Measurements from ENCODE around the gene SLC25A47.
"Not testable (repeated sequence)": the region's sequence is repeated elsewhere in the genome, so short reads cannot be mapped to it uniquely, and the experiment has no call there.

SLC25A47 gene, protein sequence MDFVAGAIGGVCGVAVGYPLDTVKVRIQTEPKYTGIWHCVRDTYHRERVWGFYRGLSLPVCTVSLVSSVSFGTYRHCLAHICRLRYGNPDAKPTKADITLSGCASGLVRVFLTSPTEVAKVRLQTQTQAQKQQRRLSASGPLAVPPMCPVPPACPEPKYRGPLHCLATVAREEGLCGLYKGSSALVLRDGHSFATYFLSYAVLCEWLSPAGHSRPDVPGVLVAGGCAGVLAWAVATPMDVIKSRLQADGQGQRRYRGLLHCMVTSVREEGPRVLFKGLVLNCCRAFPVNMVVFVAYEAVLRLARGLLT

DNA sequence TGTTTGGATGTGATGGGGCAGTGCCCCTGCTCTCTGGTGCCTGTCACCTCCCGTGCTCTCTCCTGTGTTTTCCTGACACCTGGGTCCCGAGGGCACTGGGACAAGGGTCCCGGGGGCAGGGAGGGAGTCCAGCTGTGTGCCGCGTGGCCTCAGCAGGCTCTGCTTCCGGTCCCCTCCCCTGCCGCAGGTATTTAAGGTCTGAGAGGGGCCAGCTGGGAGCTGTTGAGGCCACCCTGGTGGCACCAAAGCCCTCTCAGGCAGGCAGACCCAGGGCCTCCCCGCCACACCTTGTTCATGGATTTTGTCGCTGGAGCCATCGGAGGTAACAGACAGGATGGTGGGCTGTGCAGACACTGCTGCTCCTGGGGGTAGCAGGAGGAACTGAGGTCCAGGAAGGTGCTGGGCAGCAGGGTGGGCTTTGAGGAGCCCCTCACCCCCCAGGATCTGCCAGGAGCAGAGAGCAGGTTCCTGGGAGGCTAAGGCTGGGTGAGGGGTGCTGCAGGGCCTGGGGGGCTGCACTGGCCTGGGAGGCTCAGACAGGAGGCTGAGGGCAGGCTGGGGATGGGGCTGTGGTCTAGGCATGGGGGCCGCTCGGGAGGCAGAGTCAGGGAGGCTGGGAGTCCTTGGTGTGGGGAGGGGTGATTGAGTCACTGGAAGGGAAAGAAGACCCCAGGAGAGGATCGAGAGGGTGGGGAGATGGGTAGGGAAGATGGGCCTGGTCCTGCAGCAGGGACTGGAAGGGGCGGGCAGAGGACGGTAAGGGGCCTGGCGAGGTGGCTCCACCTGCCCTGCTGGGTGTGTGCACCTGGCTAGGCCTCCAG is at the start of gene SLC25A47:
Gene SLC25A47 (plus strand): TSS at position 219 of the 821 bp plus-strand sequence. CDS start 76 bp downstream, at position 295.
- no peak for DNase-seq

DNA sequence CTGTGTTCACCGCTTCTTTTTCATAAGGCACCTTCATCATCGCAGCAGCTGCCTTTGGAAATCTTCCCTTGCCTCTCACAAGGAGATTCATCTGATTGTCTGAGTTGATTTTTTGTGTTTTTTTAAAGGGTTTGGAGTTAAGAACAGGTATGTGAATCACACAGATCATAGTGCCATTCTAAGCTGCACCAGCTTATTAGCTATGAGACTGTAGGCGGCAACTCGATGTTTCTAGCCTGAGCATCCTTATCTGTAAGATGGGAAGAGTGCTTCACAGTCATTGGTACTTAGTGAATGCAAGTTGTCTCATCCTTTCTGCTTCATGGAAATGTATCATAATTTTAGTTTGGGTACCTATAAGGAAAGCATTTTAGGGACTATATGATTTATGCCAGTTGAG is 48.9 kb upstream of the SLC25A47 start:
- DNase-seq, result no peak

DNA sequence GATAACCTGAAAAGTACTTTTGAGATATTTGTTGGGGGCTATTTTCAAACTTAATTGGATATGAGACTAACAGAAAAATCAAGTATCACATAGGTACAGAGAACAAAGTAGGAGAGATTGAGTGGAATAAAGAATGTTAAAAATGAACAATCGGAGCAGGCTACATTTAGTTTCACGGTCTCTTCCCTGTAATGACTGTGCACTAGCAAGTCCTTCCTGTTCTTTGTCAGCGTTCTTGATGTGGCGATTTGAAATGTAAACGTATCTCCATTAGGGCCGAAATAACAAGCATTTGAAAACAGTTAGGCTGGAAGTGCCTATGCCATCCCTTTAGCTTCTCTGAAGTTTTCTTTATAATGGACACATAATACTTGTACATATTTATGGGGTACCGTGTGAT is 47.9 kb upstream of the SLC25A47 start:
- no peak for DNase-seq

DNA sequence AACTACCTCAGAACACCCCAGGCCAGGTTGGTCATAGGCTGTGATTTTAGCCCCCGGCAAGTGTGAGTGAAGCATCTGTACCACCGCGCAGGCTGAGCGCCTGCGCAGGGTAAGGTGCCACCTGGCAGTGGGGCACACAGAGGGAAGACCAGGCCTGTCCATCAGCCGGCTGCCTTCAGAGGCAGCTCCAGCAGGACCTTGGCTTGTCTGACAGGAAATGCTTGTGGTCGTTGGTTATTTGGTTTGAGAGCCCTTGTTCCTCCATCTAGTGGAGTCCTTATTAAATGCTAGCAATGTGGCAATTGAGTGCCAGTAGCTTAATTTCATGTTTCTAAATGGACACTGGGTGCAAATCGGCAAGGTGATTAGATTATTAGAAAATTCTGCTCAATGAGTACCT is 44.4 kb upstream of the SLC25A47 start:
- DNase-seq, result no peak

DNA sequence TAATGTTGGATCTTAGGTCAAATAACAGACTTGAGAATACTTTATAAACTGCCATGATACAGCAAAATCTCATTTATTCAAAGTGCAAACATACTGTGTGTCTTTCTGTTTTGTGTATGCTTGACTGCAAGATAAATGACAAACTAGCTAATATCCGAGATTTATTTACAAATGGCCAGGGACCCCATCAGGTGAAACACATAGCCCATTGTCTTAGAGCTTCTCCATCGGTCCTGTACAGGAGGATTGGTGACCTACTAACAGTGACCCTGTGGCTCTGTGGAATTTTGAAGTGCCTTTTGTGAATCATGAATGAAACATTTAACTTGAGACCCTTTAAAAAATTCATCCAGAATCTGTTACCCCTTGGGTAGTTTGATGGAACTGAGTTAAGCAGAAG is 44.0 kb upstream of the SLC25A47 start:
- no peak for DNase-seq

DNA sequence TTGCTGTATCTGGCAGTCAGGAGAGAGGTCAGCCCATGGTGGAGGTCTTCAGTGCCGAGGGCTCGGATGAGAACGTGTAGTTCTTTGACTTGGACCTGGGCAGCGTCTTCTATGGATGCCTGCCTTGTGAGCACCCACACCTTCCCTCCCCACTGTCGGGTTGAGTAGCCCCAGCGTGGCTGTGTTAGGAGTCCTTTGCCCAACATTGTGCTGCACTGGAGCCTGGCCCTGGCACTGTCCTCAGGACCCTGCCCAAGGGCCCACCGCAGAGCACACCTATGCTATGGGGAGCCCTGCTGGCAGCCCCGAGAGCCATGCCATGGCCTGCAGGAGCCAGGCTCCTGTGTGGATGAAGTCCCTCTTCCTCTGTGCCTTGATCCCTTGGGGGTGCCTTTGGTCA is 43.6 kb upstream of the SLC25A47 start:
- DNase-seq, result no peak

DNA sequence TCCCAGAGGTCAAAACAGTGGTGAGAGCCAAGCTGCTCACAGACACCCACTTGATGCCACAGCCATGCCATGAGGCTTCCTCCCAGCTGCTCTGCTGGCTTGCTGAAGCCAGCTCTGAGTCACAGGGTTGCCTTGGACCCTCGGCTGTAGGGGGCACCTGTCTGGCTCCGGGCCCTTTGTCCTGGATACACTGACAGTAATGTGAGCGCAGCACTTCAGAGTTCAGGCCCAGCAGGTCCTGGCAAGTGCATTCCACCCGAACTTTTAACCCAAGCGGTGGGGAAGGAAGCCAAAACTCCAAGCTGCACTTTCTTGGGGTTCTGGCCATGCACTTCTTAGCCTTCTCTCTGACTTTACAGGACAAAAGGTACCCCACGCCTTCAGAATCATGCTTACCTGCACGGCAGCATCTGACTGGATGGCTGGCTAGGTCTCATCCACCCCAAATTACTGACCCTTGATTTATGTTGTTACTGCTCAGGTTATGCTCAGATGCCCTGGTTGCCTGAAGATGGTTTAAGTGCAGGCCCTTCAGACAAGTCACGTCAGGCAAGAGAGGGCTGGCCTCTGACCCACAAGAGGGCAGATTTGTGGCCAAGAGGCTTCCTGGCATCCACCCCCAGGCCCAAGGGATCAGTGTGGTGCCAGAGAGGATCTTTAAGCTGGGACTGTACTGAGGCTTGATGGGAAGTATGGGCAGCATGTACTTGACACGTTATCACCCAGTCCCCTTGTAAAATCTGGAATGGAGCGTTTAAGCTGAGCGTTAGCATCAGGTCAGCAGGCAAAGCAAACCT is 41.7 kb upstream of the SLC25A47 start:
- DNase-seq, result no peak

DNA sequence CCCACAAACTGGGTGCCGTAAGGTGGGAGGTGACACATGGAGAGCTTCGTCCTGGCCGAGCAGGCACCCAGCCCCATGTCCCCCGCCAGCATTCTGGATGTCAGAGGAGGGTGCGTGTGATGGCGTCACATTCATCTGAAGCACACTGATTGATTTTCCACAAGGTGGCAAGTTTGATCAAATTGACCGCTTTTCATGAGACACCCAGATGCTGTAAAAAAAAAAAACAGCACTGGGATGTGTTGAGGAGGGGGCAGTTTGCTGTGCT is 41.1 kb upstream of the SLC25A47 start:
- DNase-seq, result no peak

DNA sequence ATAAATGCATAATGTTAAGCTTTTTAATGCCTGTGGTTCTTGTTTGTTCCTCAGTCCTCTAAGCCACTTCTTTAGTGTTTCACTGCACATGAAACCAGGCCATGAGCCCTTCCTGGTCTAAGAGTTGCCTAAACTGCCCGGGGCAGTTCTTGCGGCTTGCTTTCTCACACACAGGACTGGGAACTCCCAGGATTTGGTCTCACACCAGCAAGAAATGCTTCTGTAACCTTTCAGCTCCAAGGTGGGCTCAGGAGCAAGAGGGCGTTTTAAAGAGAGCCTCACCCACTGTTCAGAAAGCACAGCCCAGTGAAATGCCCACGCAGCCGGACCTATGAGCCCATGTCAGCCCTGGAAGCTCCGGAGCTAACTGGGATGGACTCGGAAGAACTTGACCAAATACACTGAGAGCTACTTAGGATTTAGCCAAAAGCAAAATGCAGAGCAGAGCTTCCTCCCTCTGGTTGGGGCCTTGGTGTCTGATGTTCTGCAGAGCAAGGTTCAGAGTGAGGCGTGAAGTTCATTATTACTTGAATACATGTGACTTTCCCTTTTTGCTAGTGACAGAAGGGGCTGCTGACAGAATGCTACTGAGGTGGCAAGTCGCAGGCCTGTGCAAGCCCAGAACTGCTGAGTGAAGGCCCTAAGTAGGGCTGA is 40.2 kb upstream of the SLC25A47 start:
- DNase-seq, result no peak

DNA sequence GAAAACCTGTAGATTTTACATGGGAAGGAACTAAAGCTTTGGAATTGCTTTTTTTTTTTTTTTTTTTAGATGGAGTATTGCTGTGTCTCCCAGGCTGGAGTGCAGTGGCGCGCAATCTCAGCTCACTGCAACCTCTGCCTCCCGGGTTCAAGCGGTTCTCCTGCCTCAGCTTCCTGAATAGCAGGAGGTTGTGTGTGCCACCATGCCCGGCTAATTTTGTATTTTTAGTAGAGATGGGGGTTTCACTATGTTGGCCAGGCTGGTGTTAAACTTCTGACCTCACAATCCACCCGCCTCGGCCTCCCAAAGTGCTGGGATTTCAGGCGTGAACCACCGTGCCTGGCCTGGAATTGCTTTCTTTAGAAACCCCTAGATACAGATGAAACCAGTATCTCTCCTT is 39.7 kb upstream of the SLC25A47 start:
- DNase-seq, result not testable (repeated sequence)

DNA sequence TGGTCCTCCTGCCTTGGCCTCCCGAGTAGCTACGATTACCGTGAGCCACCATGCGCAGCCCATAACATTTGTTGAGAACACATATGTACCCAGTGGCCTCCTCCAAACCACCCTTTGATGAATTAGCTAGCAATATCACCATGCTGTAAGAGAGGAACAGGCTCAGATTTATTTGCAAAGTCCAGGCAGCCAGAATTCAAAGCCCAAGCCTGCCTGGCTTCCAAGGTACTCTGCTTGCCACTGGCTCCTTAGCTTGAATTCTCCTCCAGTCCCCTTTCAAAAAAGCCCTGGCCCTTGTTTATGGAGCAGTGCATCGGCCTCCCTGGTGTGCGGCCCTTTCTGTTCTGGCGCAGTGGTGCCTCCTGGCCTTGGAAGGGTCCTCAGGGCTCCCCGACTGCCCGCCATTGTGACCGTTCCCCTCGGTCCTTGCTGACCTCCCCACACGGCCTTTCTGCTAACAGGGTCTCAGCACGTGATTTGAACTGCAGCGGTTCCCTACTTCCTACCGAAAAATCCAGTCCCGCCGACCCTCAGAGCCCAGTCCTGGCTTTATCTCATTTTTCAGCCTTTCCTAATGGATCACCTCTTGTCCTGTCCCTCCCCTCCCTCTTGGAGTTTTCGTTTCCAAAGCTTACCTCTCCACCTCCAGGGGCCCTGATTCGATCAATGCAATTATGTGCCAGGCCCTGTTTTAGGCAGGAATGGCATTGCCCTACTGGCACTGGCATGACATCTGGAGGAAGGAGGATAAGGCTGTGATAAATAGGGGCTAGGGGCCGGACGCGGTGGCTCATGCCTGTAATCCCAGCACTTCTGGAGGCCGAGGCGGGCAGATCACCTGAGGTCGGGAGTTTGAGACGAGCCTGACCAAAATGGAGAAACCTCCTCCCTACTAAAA is 38.9 kb upstream of the SLC25A47 start:
- no peak for DNase-seq

DNA sequence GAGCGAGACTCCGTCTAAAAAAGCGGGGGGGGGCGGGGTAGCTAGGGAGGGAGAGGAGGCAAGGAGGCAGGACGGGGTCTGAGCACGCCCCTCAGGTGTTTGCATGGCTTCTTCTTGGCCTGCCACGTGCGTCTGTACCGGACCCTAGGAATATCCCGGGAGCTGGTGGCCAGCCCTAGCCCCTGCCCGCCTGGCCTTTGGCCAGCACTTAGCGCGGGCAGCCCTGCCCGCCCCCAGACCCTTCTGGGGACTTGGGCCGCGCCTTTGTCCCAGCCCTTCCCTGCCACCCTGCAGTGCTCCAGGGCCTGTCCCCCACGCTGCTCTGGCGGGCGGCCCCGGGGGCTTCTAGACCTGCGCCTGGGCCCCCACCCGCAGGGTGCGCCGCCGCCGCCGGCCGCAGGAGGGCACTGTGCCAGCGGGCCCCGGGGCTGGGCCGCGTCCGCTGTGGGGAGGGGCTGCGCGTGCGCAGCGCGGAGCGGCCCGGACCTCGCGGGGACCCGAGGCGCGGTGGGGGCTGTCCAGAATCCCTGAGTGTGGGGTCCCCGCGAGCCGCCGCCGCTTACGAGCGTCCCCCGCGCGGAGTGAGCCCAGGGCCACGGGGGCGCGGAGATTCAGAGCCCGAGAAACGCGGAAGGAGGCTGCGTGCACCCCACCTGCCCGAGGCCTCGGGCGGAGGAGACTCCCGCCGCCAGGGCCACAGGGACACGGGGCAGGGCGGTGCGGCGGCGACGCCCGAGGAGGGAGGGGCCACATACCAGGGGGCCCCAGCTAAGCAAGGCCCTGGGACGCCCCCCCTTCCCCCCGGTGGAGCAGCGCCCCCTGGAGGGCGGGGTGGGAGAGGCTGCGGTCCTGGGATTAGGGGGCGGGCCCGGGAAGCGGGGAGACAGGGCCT is 37.9 kb upstream of the SLC25A47 start:
- DNase-seq, result no peak

DNA sequence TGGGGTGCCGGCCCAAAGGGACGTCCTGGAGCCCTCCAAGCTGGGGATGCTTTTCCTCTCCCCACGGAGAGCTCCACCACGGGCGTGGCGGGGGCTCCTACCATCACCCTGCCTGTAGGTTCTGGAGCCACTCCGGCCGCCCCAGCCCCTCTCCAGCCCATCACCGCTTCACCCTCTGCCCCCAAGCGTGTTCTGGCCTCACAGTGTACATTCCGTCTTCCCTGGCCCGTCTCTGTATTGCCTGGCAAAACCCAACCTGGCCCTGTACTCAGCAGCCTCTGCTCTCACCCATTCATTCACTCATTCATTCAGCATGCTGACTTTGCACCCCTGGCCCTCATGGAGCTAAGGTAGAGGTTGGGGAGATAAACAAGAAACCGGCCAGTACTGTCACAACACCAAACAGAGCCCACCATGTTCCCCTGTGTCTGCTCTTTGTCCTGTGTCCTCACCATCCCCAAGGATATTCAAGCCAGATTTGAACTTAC is 37.2 kb upstream of the SLC25A47 start:
- no peak for DNase-seq

DNA sequence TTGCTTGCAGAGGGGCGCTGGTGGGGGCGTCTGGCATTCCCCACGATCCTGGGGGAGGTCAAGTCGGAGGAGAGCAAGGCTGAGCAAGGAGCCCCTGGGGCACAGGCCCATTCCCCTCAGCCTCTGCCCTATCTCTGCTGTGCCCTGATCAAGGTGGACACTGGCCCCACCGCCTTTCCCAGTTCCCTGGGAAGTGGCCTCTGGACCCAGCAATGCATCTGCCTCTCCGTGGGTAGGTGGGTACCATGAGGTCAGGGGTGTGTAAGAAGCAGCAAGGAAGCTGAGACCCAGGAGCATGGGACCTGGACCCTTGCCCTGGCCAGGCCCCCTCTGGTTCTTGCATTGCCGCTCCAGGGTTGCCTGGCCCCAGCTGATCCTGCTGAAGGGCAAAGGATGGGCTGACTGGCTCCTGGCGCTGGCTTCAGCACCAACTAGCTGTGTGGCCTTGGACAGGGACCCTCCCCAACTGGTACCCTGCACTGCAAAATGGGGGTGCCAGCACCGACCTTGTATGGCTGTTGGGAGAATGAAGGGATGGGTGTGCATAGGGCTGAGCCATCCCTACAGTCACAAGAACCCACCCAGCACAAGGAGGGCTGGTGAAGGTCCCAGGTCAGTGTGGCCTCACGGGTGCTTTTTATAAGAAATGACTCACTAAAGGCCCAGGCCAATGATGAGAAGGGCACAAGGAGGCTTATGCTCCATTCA is 36.5 kb upstream of the SLC25A47 start:
- DNase-seq, result no peak

DNA sequence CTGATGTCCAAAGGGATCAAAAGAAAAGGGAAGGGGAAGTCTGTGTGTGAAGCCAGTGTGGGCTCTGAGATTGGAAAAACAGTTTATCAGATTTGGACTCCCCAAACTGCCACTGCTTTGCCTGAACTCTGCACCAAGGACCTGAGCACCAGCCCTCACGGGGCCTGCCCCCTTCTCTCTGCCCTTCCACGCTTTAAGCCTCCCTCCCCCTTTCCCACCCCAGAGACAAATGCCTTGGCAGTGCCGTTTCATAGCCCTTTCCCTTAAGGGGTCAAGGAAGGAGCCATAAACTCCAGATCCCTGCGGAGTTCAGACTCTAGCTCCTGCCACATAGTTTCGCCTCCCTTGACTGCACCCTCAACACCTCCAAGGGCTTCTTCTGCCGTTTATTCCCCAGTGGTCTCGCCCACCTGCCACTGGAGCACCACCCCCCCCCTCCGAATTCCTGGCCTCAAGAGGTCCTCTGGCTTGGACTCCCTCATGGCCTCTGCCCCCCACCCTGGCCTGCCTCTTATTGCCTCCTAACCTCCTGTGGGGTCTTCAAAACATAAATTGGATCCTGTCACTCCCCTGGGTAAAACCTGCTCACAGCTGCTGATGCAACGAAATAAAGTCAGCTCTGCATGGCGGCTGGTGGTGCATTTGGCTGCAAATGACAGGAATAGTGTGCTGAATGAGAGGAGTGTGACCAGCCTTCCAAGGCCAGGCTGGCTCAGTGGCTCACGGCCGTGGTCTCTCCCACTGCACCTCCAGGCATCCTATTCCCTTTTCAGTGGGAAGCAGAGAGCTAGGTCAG is 35.7 kb upstream of the SLC25A47 start:
- DNase-seq, result no peak

DNA sequence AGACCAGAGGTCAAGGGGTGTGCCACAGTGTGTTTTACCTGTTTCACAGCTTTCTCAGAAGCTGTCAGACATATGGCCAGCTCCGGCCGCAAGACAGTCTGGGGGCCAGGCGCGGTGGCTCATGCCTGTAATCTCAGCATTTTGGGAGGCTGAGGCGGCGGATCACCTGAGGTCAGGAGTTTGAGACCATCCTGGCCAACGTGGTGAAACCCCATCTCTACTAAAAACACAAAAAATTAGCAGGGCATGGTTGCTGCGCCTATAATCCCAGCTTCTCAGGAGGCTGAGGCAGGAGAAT is 35.2 kb upstream of the SLC25A47 start:
- not testable (repeated sequence) for DNase-seq

DNA sequence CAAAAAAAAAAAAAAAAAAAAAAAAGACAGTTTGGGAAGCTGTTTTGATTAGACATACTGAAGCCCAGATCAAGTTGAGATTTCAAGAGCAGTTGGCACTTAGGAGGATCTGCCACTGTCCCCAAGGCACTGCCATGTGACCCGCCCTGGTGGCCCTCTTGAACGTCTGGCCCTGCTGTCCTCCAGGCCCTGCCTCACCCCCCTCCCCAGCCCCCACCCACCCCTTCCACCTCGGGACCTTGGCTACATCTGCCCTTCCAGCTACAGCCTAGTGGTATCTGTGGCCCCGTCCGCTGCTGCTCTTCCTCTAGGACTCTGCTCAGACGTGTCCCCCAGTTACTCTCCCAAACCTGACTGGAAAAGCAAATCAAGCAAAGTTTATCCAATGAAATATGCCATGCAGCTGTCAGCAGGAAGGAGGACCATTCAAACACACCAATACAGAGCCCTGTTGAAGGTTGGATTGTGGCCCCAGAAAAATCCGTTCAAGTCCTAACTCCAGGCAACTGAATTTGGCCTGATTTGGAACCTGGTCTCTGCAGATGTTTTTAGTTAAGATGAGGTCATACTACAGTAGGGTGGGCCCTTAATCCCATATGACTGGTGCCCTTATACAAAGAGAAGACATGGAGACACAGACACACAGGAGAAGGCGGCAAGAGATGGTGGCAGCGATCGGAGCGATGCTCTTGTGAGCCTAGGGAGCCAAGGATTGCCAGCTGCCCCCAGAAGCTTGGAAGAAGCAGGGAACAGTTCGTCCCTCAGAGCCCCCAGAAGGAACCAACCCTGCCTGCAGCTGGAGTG is 34.6 kb upstream of the SLC25A47 start:
- no peak for DNase-seq

DNA sequence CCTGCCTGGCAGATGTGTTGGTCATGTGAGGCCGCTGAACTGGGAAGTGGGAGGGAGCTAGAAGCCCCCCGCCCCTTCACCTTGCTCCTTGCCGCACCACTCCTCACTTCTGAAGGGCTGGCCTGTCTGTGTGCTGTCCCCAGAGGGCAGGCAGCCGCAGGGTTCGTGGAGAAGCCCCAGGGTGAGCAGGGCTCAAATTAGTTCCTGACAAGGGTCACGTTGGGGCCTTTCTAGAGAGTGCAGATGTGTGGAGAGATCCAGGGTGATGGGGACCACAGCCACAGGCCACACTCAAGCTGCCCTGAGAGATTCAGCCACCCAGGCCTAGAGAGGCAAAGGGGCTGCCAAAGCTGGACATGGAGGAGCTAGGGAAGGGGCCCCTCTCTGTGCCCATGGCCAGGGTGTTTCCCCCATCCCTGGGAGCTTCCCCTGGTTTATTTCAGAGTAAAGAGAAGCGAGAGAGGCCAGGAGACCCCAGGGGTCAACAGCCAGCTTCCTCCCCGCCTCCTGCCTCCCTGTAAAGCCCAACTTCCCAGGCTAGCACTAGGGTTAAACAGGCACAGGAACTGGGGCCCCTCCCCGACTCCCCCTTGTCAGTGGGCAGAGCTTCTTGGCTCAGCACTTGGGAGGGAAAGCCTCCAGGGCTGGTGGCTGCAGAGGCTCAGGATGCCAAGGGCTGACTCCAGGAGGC is 33.1 kb upstream of the SLC25A47 start:
- no peak for DNase-seq

Data from NCI-H526 treated with DMSO at 0.1 percent for 48 hours (cell line).